H9 (cell line): ENCODE results near the gene NPAS3. TPM values are rescaled to one million over a fixed set of nuclear protein-coding genes. Genes with fewer than 3 reads are reported as not detected.

Experiments used
- DNase-seq: peaks from one replicate; pipeline ENCODE4 v3.0.0-alpha.2; 2017
- H2AFZ ChIP-seq: one replicate; pipeline ENCODE4 v1.6.1; 2013; ENCODE audit warnings: mild to moderate bottlenecking, low read length, control low read depth, moderate library complexity
- H2AK5ac ChIP-seq: 2 replicates; pipeline ENCODE4 v1.6.1; 2013; ENCODE audit warnings: low read length, control low read depth, mixed read lengths; ENCODE audit not compliant: insufficient read length
- H2BK120ac ChIP-seq: one replicate; pipeline ENCODE4 v1.6.1; 2013; ENCODE audit warnings: low read depth, mild to moderate bottlenecking, low read length, control low read depth, inconsistent platforms; ENCODE audit not compliant: poor library complexity, severe bottlenecking
- H2BK12ac ChIP-seq: 2 replicates; pipeline ENCODE4 v1.6.1; 2013; ENCODE audit warnings: low read length, control low read depth, mixed read lengths, low read depth; ENCODE audit not compliant: insufficient read length
- H2BK15ac ChIP-seq: 2 replicates; pipeline ENCODE4 v1.6.1; 2013; ENCODE audit warnings: low read depth, low read length, control low read depth
- H2BK20ac ChIP-seq: one replicate; pipeline ENCODE4 v1.6.1; 2013; ENCODE audit warnings: low read depth, mild to moderate bottlenecking, low read length, control low read depth, inconsistent platforms; ENCODE audit not compliant: poor library complexity, severe bottlenecking
- H2BK5ac ChIP-seq: 2 replicates; pipeline ENCODE4 v1.6.1; 2013; ENCODE audit warnings: low read length, control low read depth, mixed read lengths; ENCODE audit not compliant: insufficient read length
- H3K14ac ChIP-seq: 2 replicates; pipeline ENCODE4 v1.6.1; 2013; ENCODE audit warnings: low read length, control low read depth; ENCODE audit not compliant: insufficient read depth
- H3K18ac ChIP-seq: 2 replicates; pipeline ENCODE4 v1.6.1; 2013; ENCODE audit warnings: low read depth, mild to moderate bottlenecking, mixed read lengths, low read length, control low read depth; ENCODE audit not compliant: insufficient read length
- H3K23ac ChIP-seq: 2 replicates; pipeline ENCODE4 v1.6.1; 2013; ENCODE audit warnings: low read length, control low read depth, mixed read lengths, low read depth; ENCODE audit not compliant: insufficient read length
- H3K23me2 ChIP-seq: 2 replicates; pipeline ENCODE4 v1.6.1; 2013; ENCODE audit warnings: low read depth, mild to moderate bottlenecking, mixed read lengths, low read length, control low read depth; ENCODE audit not compliant: insufficient read length, poor library complexity, severe bottlenecking
- H3K27ac ChIP-seq: 2 replicates; pipeline ENCODE4 v1.5.1; 2013; ENCODE audit warnings: low read length, control low read depth, mixed read lengths, low read depth; ENCODE audit not compliant: insufficient read length
- H3K27me3 ChIP-seq: 2 replicates; pipeline ENCODE4 v1.6.1; 2013; ENCODE audit warnings: low read length, control low read depth, inconsistent platforms; ENCODE audit not compliant: insufficient read depth
- H3K4ac ChIP-seq: 2 replicates; pipeline ENCODE4 v1.6.1; 2013; ENCODE audit warnings: low read depth, mild to moderate bottlenecking, control low read depth, inconsistent platforms, low read length, moderate library complexity
- H3K4me1 ChIP-seq: 2 replicates; pipeline ENCODE4 v1.6.1; 2013; ENCODE audit warnings: low read length, control low read depth, inconsistent platforms; ENCODE audit not compliant: insufficient read depth
- H3K4me2 ChIP-seq: 2 replicates; pipeline ENCODE4 v1.6.1; 2013; ENCODE audit warnings: low read length, control low read depth, mixed read lengths; ENCODE audit not compliant: insufficient read length, insufficient read depth
- H3K56ac ChIP-seq: 2 replicates; pipeline ENCODE4 v1.6.1; 2013; ENCODE audit warnings: low read depth, mild to moderate bottlenecking, mixed read lengths, low read length, control low read depth; ENCODE audit not compliant: insufficient read length
- H3K79me1 ChIP-seq: 2 replicates; pipeline ENCODE4 v1.6.1; 2013; ENCODE audit warnings: low read depth, mild to moderate bottlenecking, moderate library complexity, low read length, control low read depth, inconsistent platforms; ENCODE audit not compliant: insufficient read depth, poor library complexity, severe bottlenecking
- H3K79me2 ChIP-seq: 2 replicates; pipeline ENCODE4 v1.6.1; 2013; ENCODE audit warnings: low read length, control low read depth, inconsistent platforms; ENCODE audit not compliant: insufficient read depth
- H3K9ac ChIP-seq: 2 replicates; pipeline ENCODE4 v1.6.1; 2013; ENCODE audit warnings: low read length, control low read depth, mixed read lengths; ENCODE audit not compliant: insufficient read length; ENCODE audit errors: extremely low read depth
- H3K9me3 ChIP-seq: one replicate; pipeline ENCODE4 v1.6.1; 2013; ENCODE audit warnings: low read depth, low read length, inconsistent platforms; ENCODE audit not compliant: control insufficient read depth
- H3T11ph ChIP-seq: one replicate; pipeline ENCODE4 v1.6.1; 2013; ENCODE audit warnings: mild to moderate bottlenecking, low read length, control low read depth, inconsistent platforms
- H4K20me1 ChIP-seq: one replicate; pipeline ENCODE4 v1.6.1; 2013; ENCODE audit not compliant: control insufficient read depth, insufficient read length, insufficient read depth
- H4K5ac ChIP-seq: 2 replicates; pipeline ENCODE4 v1.6.1; 2013; ENCODE audit warnings: low read depth, mild to moderate bottlenecking, mixed read lengths, low read length, control low read depth; ENCODE audit not compliant: insufficient read length
- H4K8ac ChIP-seq: replicated peaks from 2 replicates; pipeline ENCODE4 v1.6.1; 2013; ENCODE audit warnings: low read length, control low read depth, mixed read lengths, low read depth; ENCODE audit not compliant: insufficient read length
- H4K91ac ChIP-seq: 2 replicates; pipeline ENCODE4 v1.6.1; 2013; ENCODE audit warnings: low read depth, mild to moderate bottlenecking, moderate library complexity, mixed read lengths, low read length, control low read depth; ENCODE audit not compliant: insufficient read length
- H3K27ac Mint-ChIP-seq, 3 experiments: 2 replicates in 2 of 3; 3 replicates in 1 of 3; pipeline ENCODE4 v1.8.0; 2020 to 2021; ENCODE audit warnings: mixed read lengths in 3 of 3, mild to moderate bottlenecking in 1 of 3, moderate library complexity in 1 of 3
- H3K27me3 Mint-ChIP-seq: 2 replicates; pipeline ENCODE4 v1.8.0; 2021; ENCODE audit warnings: low read depth, mild to moderate bottlenecking, moderate library complexity, mixed read lengths
- H3K36me3 Mint-ChIP-seq, 3 experiments: 2 replicates in 2 of 3; 3 replicates in 1 of 3; pipeline ENCODE4 v1.8.0; 2020 to 2021; ENCODE audit warnings: low read depth in 3 of 3, mixed read lengths in 3 of 3; ENCODE audit not compliant: insufficient read depth in 1 of 3
- H3K4me1 Mint-ChIP-seq, 2 experiments: 2 replicates each; pipeline ENCODE4 v1.8.0; 2020; ENCODE audit warnings: mixed read lengths in 2 of 2
- H3K4me3 Mint-ChIP-seq, 2 experiments: 2 replicates in 1 of 2; 3 replicates in 1 of 2; pipeline ENCODE4 v1.8.0; 2020 to 2021; ENCODE audit warnings: mild to moderate bottlenecking in 2 of 2, mixed read lengths in 2 of 2, moderate library complexity in 1 of 2
- H3K9me3 Mint-ChIP-seq, 2 experiments: 2 replicates in 1 of 2; 3 replicates in 1 of 2; pipeline ENCODE4 v1.8.0; 2020; ENCODE audit warnings: mild to moderate bottlenecking in 2 of 2, mixed read lengths in 2 of 2, moderate library complexity in 1 of 2
- WGBS: extraction: QIAGEN DNeasy Blood & Tissue Kit; methylation state at CpG from one replicate; pipeline ENCODE4 v1.1.7; 2013; ENCODE audit warnings: missing lambda C conversion rate, low lambda C conversion rate, mixed read lengths; ENCODE audit not compliant: insufficient read length; ENCODE audit errors: extremely low coverage; 5-methylcytosine and 5-hydroxymethylcytosine counted together
- total RNA-seq: library from RNA; stranded (reverse); gene quantifications from 2 replicates; pipeline ENCODE4 v1.2.1, GENCODE V29; 2021
- TF ChIP-seq, protein P1 (sequence below): fragments of 200-600 bp; sonication (generic); conservative IDR thresholded peaks from 3 replicates; pipeline ENCODE4 v1.8.0; 2021; ENCODE audit warnings: antibody characterized with exemption, mild to moderate bottlenecking

NPAS3 gene
- total RNA-seq, 1 experiment from 2014 or later, result 0.17 TPM

DNA sequence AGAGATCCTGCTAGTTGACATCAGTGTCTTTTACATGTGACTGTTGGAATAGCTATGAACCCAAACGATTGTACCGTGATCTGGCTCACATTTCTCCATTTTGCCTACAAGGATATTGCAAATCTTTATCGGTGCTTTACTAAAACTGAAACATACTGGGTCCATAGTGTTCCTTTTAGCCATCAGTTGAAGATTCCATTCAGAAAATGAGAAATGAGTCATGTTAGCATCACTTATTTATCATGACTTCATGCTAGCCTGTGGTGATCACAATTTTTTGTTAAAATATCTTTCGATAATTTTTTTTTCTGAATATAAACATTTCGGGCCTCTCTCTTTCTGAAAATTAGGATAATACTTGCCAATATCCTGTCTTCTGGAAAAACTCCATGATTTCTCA is 801.9 kb downstream of the NPAS3 start:
- Mint-ChIP-seq H3K9me3 (peaks cover 2 to 7% of the 10 kb centered on the region in 2 experiments; a peak in 4 of 5 replicates), H3K36me3 (peaks cover 0 to 6% (median 0%) of the 10 kb centered on the region in 3 experiments; a peak in 3 of 7 replicates), H3K4me1 (peaks cover 27 to 30% of the 10 kb centered on the region in 2 experiments), H3K4me3 (no peak overlapping the region), H3K27me3 (no peaks in the 10 kb centered on the region), H3K27ac (no peak overlapping the region)
- Histone ChIP-seq H4K8ac (no peak overlapping the region), H3T11ph (no peak overlapping the region), H3K4me2 (no peak overlapping the region), H3K79me2 (no peaks in the 10 kb centered on the region), H4K5ac (no peak overlapping the region), H3K4ac (no peak overlapping the region), H3K79me1 (no peaks in the 10 kb centered on the region), H3K9me3 (no peaks in the 10 kb centered on the region), H3K18ac (no peak overlapping the region), H3K27me3 (no peaks in the 10 kb centered on the region), H2BK15ac (no peak overlapping the region), H3K14ac (no peak overlapping the region), H3K9ac (no peak overlapping the region), H4K91ac (no peak overlapping the region), H2AK5ac (no peak overlapping the region), H2BK12ac (no peak overlapping the region), H4K20me1 (no peaks in the 10 kb centered on the region), H3K23me2 (no peaks in the 10 kb centered on the region), H2BK20ac (no peak overlapping the region), H3K23ac (no peak overlapping the region), H3K56ac (no peak overlapping the region), H3K4me1 (0 out of 2 replicates have a peak, but pooled peaks cover 2% of the 10 kb centered on the region), H2BK5ac (no peak overlapping the region), H3K27ac (no peak overlapping the region), H2BK120ac (no peak overlapping the region), H2AFZ (no peak overlapping the region)
- TF ChIP-seq, protein P1, sequence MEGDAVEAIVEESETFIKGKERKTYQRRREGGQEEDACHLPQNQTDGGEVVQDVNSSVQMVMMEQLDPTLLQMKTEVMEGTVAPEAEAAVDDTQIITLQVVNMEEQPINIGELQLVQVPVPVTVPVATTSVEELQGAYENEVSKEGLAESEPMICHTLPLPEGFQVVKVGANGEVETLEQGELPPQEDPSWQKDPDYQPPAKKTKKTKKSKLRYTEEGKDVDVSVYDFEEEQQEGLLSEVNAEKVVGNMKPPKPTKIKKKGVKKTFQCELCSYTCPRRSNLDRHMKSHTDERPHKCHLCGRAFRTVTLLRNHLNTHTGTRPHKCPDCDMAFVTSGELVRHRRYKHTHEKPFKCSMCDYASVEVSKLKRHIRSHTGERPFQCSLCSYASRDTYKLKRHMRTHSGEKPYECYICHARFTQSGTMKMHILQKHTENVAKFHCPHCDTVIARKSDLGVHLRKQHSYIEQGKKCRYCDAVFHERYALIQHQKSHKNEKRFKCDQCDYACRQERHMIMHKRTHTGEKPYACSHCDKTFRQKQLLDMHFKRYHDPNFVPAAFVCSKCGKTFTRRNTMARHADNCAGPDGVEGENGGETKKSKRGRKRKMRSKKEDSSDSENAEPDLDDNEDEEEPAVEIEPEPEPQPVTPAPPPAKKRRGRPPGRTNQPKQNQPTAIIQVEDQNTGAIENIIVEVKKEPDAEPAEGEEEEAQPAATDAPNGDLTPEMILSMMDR, result no peak
- no CpG with 5 or more reads among the region's 5 CpGs for WGBS
- DNase-seq, result no peak
